GM21576 (cell line): ENCODE measurements around the gene CCDC85B.
A peak's percentile ranks its signal among the peaks of the same experiment; 100 is the strongest.
"Not testable (repeated sequence)": the region's sequence is repeated elsewhere in the genome, so short reads cannot be mapped to it uniquely, and the experiment has no call there.

Source experiments
- ATAC-seq: cut with Tn5 transposase; IDR thresholded peaks from one replicate; pipeline ENCODE4 v1.9.1; 2021; ENCODE audit warnings: mild to moderate bottlenecking, moderate library complexity; ENCODE audit not compliant: unreplicated experiment

Gene CCDC85B

GRCh38 chr11:65890324-65891218 is at the start of gene CCDC85B:
CCDC85B (plus strand) TSS chr11:65890673; CDS start chr11:65890784, 111 bp downstream.
- ATAC-seq, result peak; percentile 39

- no peak for ATAC-seq
Observed at GRCh38 chr11:65842144-65842543, 48.3 kb upstream of the CCDC85B start.

- no peak for ATAC-seq
Observed at GRCh38 chr11:65843811-65844210, 46.7 kb upstream of the CCDC85B start.

- ATAC-seq, result no peak
Observed at GRCh38 chr11:65844231-65844872, 46.1 kb upstream of the CCDC85B start.

- no peak for ATAC-seq
Observed at GRCh38 chr11:65847746-65848145, 42.7 kb upstream of the CCDC85B start.

GRCh38 chr11:65848693-65849092 is 41.8 kb upstream of the CCDC85B start:
- ATAC-seq, result not testable (repeated sequence)

GRCh38 chr11:65849366-65849765 is 41.1 kb upstream of the CCDC85B start:
- no peak for ATAC-seq

- ATAC-seq, result no peak
Observed at GRCh38 chr11:65849771-65850216, 40.7 kb upstream of the CCDC85B start.

- ATAC-seq, result no peak
Observed at GRCh38 chr11:65850217-65851082, 40.0 kb upstream of the CCDC85B start.

GRCh38 chr11:65851083-65851579 is 39.3 kb upstream of the CCDC85B start:
- no peak for ATAC-seq

GRCh38 chr11:65851811-65852507 is 38.5 kb upstream of the CCDC85B start:
- no peak for ATAC-seq

GRCh38 chr11:65852508-65853245 is 37.8 kb upstream of the CCDC85B start:
- ATAC-seq, result no peak

- no peak for ATAC-seq
Observed at GRCh38 chr11:65853246-65853979, 37.1 kb upstream of the CCDC85B start.

- no peak for ATAC-seq
Observed at GRCh38 chr11:65854161-65854592, 36.3 kb upstream of the CCDC85B start.

- ATAC-seq, result no peak
Observed at GRCh38 chr11:65854852-65855837, 35.3 kb upstream of the CCDC85B start.

- ATAC-seq, result no peak
Observed at GRCh38 chr11:65855927-65856363, 34.5 kb upstream of the CCDC85B start.

GRCh38 chr11:65856689-65857499 is 33.6 kb upstream of the CCDC85B start:
- ATAC-seq, result peak; percentile 28
